HG03039 (cell line): ENCODE measurements around the gene PKNOX2.

Source experiments
- ATAC-seq: cut with Tn5 transposase; IDR thresholded peaks from one replicate; pipeline ENCODE4 v1.9.1; 2021; ENCODE audit warnings: mild to moderate bottlenecking, moderate library complexity; ENCODE audit not compliant: unreplicated experiment

PKNOX2 gene

DNA sequence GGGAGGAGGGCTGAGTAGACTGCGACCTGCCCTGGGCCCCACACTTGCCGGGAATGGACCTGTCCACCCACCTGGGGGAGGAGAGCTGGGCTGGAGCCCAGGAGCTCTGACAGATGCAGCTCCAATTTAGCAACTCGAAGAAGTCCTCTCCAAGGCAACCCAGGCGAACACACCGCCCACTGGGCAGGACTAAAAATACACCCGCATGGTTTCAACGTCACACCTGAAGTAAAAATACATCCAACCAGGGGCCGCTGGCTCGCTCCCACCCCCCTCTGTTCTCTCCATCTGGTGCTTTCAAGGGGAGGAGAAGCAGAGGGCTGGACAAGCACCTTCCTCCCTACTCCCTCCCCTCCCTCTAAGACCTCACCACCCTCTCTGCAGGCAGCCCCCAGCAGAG, 211.6 kb downstream of the PKNOX2 start:
- no peak for ATAC-seq

DNA sequence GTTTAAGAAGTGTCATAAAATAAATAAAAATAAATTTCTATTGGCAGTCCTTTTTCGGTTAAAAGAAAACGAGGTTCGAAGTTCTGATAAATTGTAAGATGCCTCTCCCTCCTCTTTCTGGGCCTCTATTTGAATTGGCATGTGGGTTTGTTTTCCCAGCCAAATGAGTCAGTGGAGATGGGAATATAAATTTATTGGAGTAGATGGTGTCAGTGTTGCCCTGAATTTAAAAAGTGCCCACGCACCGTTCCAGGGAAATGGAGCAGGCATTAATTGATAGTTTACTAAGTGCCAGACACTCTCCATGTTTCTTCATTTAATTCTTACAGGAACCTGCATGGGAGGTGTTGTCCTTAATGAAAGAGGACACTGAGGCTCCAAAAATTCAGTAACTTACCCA, 212.3 kb downstream of the PKNOX2 start:
- ATAC-seq = no peak

DNA sequence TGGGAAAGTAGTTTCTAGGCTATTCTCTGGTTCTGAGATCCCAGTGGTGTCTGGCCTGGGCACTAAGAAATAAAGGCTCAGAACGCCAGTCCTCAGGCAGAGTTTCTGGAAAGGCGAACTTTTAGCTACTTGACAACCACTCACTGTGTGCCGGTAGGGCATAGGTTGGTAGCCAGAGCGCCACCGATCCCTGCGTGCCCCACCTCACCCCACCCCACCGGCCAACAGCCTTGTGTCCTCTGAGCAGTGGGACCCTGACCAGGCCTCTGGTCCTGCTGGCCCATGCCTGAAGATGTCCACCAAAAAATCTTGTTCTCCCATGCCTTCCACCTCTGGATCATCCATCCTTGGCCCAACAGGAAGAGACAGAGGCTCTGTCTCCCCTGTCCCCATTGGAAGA, 213.5 kb downstream of the PKNOX2 start:
- ATAC-seq = no peak

DNA sequence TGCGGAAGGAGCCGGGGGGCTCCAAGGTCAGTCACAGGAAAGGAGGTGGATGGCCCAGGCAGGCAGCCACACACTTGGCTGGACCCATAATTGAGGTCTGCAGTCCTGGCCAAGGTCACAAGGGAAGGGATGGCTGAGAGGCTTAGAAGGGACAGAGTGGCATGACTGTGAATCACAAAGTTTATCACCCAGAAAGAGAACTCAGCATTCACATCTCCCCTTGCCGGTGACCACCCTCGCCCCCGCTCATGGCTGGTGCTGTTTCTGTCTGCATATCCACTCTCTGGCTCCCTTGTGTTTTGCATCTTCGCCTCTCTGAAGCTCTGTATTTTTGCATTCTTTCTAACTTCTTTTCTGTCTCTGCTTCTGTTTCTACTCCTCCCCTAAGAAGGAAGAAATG, 214.0 kb downstream of the PKNOX2 start:
- no peak for ATAC-seq

DNA sequence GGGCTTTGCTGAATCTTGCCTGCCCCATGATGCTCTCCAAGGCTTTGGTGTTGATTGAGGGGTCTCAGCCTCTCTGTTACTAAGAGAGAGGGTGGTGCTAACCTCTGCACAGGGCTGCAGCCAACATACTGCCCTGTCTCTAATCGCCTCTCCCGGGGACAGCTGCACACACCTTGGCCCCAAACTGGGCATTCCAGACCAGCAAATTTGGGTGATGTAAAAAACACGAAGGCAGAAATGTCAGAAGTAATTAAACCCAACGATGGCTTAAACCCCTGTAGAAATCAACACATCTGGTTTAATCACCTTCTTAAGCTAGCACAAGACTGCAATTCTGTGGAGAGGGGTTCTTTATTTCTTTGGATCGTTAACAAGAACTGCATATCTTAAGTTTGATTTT, 215.0 kb downstream of the PKNOX2 start:
- ATAC-seq = no peak

DNA sequence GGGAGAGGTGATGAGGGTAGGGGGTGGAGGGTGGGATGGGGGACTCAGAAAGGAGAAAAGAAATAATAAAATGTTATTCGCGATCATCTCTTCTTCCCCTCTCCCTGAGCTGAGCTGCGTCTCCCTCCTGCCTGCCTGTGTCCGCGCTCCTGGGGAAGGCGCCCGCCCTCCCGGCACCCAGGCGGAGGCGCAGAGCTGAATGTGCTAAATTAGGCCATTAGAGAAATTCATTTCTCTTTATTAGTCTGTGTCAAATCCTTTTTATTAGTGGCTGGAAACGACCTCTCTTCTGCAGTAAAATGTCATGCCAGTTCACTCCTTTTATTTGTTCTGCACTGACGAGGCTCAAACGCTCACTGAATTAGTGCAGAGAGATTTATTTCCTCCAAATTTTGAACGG, 215.4 kb downstream of the PKNOX2 start:
- no peak for ATAC-seq

DNA sequence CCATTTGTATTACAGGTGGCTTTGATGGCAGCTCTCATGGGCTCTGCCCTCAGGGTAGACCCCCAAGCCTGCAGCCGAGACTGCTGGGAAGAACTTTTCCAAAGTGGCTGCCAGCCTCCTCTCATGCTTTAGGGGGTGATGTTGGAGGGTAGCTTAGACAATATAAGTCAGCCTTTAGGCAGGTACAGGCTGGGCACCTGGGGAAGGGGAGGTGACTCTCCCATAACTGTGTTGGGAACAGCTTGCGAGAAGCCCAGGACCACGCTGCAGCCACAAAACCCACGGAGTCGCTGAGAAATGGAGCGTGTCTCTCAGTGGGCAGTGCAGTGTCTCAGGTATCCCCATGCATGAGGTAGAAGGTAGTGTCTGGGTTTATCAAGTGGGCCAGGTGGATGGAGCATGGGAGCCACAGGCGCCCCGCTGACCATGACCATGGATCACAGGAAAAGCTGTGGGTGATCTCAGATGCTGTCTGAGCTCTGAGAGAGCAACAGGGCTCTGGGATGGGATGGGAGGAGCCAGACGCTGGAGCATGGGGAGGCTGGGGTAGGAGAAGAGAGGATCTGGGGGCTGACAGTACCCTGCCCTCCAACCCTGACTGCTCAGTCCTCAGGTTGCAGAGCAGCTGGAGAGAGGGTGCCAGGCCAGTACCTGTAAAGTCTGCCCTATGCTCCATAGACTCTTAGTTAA, 216.3 kb downstream of the PKNOX2 start:
- no peak for ATAC-seq

DNA sequence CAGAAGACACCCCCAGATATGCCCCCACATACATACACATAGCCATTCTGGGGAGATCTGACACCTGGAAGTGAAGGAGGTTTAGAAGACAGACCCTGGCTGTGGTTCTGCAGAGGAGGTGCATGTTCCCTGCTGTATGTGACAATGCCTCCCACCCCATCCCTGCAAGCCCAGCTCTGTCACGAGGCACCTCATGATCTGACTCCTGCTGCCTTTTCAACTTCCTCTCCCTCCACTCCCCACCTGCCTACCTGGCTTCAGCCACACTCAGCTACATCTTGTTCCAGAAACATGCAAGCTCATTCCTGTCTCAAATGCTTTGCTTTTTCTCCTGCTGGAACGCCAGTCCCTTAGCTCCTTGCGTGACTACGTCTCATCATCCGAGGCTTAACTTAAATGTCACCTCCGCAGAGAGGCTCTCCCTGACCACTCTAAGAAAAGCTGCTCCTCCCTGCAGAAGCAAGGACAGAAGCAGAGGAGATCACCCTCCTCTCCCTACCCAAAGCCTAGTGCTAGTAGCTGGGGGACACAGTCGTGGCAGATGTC, 217.0 kb downstream of the PKNOX2 start:
- no peak for ATAC-seq

DNA sequence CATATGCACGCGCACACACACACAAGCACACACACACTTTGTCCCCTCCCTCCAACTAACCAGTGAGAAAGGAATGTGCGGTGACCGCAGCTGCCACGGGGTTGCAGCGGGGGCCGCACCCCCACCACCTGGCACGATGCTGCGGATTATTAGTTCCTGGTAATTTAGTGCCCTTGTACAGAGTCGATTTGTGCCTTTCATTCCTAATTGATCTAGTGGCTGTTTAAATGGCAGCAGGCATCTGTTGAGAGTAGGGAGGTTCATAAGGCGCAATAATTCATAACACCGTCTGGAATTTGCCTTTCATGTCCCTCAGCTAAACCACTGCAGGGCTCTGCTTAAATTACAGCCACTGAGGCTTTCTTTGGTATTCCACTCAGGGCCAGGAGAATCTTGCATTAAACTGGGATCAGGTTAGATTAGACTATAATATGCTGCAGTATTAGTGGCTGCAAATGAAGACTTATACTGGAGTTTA, 217.8 kb downstream of the PKNOX2 start:
- no peak for ATAC-seq

DNA sequence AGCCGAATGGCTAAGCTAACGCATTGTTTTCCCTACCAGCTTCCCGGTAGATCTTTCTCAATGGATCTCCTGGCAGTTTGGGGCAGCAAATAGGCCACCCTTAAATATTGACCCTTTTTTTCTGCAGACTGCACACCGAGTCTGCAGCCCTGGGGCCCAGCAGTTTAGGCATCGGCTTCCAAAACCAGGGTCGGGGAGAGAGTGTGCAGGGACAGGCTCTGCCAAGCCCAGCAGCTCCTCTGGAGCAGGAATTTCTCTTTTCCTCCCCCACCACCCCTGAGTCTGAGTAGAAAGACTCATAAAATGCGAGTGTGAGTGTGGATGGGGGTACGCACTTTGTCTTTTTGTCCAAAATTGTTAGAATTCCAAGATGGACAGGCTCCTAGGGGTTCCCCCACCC, 218.3 kb downstream of the PKNOX2 start:
- no peak for ATAC-seq

DNA sequence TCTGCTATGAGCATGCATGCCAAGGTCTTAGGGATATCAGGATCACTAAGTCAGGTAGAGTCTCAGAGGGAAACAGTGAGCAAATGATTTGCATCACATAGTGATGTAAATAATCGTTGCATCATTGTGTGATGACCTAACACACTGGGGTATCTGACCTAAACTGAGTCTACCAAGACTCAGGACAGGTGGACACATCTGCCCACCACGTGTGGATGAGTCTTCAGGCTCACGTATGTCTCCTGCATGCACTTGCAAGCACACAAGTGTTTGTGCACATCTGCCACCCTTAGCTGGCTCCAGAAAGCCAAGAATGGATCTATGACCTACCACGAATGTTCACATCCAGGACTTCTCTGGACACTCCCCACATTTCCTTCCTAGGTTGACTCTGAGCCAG, 220.3 kb downstream of the PKNOX2 start:
- no peak for ATAC-seq

DNA sequence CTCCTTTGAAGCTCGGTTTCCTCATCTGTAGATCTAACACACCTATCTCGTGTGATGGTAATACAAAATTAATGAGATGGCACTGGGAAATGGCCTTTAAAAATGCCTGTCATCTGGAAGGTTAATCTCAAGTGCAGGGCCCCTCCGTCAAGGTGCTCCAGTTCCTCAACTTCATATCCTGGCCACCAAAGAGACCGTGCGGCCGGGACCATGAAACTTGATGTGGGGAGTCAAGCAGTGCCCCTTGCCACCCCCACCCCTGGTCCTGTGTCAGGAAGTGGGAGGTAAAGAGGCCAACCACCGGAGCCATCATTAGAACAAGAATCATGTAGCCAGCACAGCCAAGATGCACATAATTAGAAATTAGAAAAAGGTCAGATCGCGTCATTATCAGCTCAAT, 223.3 kb downstream of the PKNOX2 start:
- ATAC-seq = no peak

DNA sequence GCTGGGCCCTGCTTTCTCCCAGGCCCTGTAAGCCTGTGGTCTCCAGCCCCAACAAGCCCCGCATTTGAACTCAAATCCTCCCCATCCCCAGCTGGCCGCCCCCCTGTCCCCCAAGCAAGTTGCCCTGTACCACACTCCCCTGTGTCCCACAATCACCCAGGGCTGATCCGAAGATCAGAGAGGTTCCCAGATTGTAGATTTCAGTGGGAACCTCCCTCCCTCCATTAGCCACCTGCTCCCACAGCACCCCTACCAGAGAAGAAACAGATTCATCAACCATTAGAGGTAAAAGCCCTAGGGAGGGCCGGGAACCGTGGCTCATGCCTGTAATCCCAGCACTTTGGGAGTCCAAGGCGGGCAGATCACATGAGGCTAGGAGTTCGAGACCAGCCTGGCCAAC, 224.1 kb downstream of the PKNOX2 start:
- ATAC-seq = no peak

DNA sequence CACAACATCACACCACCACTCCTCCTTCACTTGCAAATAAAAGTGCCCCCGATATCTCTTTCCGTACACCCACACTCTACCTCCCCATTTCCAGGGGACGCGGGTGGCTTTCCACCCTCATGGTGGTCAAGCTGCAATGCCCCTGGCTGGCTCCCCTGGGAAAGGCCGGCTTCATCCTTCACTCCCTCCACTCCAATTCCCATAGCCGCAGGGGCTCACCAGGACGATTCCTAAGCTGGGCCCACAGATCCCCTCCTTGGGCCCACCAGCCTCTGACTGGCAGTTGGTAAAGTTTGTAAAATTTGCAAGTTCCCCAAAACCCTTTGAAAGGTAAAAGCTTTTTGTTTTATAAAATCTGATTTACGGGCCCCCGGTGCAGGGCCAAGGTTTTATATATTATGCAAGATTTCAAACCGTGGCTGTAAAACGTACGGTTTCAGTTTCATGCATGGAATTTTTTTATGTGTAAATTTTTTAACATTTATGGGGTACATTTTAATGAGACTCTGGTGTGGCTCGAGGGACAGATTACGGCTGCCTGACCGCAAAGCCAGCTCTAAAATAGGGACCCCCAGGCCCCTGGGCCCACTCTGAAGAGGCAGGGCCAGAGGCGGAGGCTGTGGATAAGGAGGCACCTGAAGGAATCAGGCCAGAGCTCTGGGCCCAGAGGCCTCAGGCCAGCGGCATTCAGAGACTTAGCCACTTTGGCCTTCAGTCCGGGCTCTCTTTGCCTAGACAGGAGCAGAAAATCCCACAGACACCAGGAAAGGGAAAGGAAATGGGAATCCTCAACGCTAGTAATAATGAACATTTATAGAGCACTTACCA, 225.0 kb downstream of the PKNOX2 start:
- no peak for ATAC-seq

DNA sequence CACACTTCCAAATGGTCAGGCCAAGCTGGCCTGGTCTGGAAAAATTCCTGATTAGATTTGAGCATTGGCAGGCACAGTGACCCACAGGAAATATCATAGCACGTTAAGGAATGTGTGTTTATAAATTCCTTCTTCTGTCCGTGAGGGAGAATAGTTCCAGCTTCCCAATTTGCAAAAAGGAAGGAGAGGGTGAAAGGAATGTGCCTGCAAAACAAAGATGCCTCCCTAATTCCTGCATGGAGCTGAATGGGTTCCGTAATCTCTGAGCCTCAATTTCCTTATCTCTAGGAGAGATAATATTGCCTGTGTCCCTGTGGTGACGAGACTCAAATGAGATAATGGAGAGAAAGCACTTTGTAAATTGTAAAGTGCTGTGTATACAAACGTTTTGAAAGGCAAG, 226.4 kb downstream of the PKNOX2 start:
- ATAC-seq = no peak

DNA sequence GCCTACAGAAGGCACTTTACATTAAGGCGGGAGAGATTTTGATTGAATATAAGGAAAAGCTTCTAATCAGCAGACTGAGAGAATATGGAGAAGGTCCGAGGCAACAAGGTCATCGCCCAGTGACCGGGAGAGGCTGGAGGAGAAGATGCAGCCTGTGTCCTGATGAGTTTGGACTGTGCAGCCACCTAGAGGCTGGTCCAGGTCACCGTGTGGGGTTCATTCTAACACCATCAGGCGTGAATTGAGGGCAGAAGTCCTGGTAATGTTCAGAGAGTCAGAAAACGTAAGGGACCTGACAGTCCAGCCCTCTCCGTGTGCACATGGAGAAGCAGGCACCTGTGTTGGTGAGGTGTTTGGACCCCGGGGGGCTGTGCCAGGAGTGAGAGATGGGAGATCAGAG, 228.8 kb downstream of the PKNOX2 start:
- ATAC-seq = no peak

DNA sequence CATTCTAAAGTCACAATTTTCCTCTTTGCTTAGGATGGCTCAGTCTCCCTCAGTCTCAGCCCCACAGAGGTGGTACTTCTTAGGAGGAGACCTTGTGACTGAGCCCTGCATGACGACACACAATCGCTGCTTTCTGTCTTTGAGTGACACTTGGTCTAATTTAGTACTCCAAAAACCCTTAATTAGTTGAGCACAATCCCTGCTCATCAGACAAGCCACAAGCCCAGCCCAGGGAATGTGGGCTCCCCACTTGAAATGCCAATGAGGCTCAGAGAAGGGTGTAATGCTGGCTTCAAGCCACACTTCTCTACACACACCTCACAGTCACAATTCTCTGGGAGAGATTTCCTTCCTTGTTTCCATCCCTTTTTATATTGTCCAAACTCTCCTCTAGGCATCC, 229.7 kb downstream of the PKNOX2 start:
- ATAC-seq = no peak

DNA sequence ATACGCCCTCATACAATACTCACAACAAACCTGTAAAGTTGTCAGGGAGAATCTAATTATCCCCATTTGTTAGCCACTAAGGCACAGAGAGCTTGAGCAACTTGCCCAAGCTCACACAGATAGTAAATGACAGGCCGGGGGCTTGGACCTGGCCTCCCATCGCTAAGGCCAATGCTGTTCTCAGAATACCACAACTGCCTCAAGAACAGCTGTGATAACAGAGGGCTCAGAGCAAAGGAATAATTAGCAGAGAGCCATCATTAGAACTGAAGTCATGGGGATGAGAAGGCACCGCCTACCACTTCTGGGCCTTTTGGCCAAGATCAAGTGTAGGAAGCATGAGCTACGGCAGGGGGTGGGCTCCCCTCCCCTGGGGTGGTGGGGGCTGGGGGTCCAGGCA, 232.9 kb downstream of the PKNOX2 start:
- no peak for ATAC-seq

DNA sequence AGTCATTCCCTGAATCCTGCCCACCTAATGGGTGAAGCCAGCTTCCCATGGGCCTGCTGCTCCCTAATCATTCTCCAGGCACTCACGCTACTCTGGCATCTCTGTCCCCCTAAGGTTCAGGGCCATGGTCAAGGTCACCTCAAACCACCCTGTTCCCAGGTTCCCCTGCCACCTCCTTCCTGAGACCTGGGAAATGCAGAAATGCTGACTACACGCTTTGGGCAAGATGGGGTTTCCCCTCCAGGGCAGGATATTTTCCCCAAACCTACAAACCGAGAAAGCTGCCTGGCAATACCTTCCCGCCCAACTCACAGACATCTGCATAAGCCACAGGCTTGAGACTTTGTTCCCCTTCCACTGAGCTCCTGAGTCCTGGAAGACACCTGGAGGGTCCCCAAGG, 233.9 kb downstream of the PKNOX2 start:
- no peak for ATAC-seq

DNA sequence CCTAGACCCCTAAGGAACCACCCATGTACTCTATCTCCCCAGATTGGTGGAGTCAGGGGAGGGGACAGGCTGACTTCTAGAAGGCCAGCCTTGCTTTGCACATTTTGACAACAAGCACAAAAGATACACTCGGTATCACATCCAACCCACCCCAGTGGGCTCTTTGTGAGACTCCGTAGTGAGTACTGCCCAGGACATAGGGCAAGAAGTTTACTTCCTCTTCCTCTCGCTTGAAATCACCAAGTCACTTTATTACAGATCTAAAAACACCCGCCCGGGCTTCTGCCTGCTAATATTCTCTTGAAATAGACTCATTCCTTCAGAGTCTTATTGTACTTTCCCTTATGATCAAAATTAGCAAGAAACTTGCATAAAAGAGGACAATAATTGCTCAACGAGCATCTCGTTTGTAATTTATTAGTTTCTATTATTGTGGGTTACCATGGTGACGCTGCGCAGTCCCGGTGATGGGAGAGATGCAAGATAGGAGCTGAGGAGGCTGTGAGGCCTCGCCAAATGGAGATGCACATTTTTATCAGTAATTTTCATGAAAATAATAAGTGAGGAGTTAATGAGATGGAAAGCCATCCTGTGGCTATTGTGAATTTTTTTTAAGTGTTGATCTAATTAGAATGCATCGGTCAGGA, 234.6 kb downstream of the PKNOX2 start:
- ATAC-seq = no peak

DNA sequence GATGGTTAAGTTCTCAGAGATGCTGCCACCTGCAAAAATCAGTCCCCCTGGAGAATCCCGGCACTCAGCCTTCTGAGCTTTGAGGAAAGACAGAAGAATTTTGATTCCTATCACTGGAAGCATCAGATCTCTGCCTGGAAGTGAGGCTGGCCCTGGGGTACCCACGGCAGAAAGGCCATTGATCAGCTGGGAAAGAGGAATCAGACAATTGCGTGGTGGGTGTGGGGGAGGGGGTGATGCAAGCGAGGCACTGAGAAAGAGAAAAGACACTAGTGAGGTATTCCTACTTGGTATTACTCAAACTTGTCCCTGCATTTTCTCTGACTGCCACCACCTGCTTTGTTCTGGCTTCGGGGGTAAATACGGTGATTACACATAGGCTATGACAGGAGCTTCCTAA, 235.4 kb downstream of the PKNOX2 start:
- no peak for ATAC-seq

DNA sequence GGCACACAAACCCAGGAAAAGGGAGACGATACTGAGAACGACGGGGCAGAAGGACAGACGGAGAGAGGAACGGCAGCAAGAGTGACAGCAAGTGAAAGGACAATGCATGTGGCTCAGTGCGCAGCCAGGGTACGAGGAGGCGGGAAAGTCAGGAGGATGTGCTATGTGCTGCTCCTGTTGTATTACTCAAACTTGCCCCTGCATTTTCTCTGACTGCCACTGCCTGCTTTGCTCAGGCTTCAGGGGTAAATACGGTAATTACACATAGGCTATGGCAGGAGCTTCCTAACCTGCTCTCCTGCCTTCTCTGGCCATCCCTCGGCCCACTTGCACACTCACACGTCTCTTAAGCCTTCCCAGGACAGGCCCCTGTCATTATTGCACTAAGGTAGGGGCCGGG, 236.7 kb downstream of the PKNOX2 start:
- ATAC-seq = no peak
